GM18907 (cell line): Measurements from ENCODE around the gene PHGDH.

Experiments
- ATAC-seq: cut with Tn5 transposase; IDR thresholded peaks from one replicate; pipeline ENCODE4 v1.9.1; 2021; ENCODE audit warnings: mild to moderate bottlenecking, moderate library complexity; ENCODE audit not compliant: unreplicated experiment

Gene PHGDH

GRCh38 chr1:119729044-119729443, 17.3 kb downstream of the PHGDH start:
- no peak for ATAC-seq

- no peak for ATAC-seq
Measured at GRCh38 chr1:119731060-119731459, 19.3 kb downstream of the PHGDH start.

- ATAC-seq = no peak
Measured at GRCh38 chr1:119731741-119732430, 20.2 kb downstream of the PHGDH start.

- no peak for ATAC-seq
Measured at GRCh38 chr1:119732465-119733168, 20.9 kb downstream of the PHGDH start.

GRCh38 chr1:119733754-119734153, 22.0 kb downstream of the PHGDH start:
- no peak for ATAC-seq

GRCh38 chr1:119735217-119735616, 23.5 kb downstream of the PHGDH start:
- ATAC-seq = no peak

GRCh38 chr1:119736649-119737039, 24.9 kb downstream of the PHGDH start:
- no peak for ATAC-seq

- ATAC-seq = no peak
Measured at GRCh38 chr1:119737040-119737682, 25.4 kb downstream of the PHGDH start.

- no peak for ATAC-seq
Measured at GRCh38 chr1:119738100-119738720, 26.5 kb downstream of the PHGDH start.

GRCh38 chr1:119739150-119739549, 27.4 kb downstream of the PHGDH start:
- ATAC-seq = no peak

- no peak for ATAC-seq
Measured at GRCh38 chr1:119740261-119740660, 28.5 kb downstream of the PHGDH start.

- no peak for ATAC-seq
Measured at GRCh38 chr1:119740896-119741780, 29.4 kb downstream of the PHGDH start.

GRCh38 chr1:119742202-119742601, 30.5 kb downstream of the PHGDH start:
- ATAC-seq = no peak

GRCh38 chr1:119742677-119743076, 30.9 kb downstream of the PHGDH start:
- no peak for ATAC-seq

- ATAC-seq = no peak
Measured at GRCh38 chr1:119743308-119743707, 31.6 kb downstream of the PHGDH start.

- peak; percentile 81 for ATAC-seq
Measured at GRCh38 chr1:119743776-119744597, 32.3 kb downstream of the PHGDH start.

GRCh38 chr1:119744598-119744942, 32.8 kb downstream of the PHGDH start:
- no peak for ATAC-seq

GRCh38 chr1:119745034-119745433, 33.3 kb downstream of the PHGDH start:
- no peak for ATAC-seq

- ATAC-seq = no peak
Measured at GRCh38 chr1:119747451-119747850, 35.7 kb downstream of the PHGDH start.

GRCh38 chr1:119748040-119748439, 36.3 kb downstream of the PHGDH start:
- no peak for ATAC-seq
